ENCODE results near the gene HINFP.
A peak's percentile ranks its signal among the peaks of the same experiment; 100 is the strongest.
"Not testable (repeated sequence)": the region's sequence is repeated elsewhere in the genome, so short reads cannot be mapped to it uniquely, and the experiment has no call there.

The HINFP gene

GRCh38 chr11:119100246-119100970 lies 21.0 kb upstream of the HINFP start:
- FAIRE-seq = peak; percentile 59

GRCh38 chr11:119100994-119101758 lies 20.2 kb upstream of the HINFP start:
- no peak for FAIRE-seq

GRCh38 chr11:119101759-119102423 lies 19.5 kb upstream of the HINFP start, which contains the start of gene DPAGT1:
Gene DPAGT1 (minus strand): TSS chr11:119101853. CDS start chr11:119101655, 198 bp downstream.
- peak; percentile 74 for FAIRE-seq

GRCh38 chr11:119103161-119103664 lies 18.2 kb upstream of the HINFP start:
- not testable (repeated sequence) for FAIRE-seq

- no peak for FAIRE-seq
These were observed 17.6 kb upstream of the HINFP start for GRCh38 chr11:119103793-119104192.

GRCh38 chr11:119106564-119107537 lies 14.5 kb upstream of the HINFP start, which contains the start of gene C2CD2L:
Gene C2CD2L (plus strand): TSS chr11:119107344. CDS start chr11:119107742, 398 bp downstream.
- no peak for FAIRE-seq

- no peak for FAIRE-seq
These were observed 13.7 kb upstream of the HINFP start for GRCh38 chr11:119107538-119108145.

- FAIRE-seq = no peak
These were observed 13.1 kb upstream of the HINFP start for GRCh38 chr11:119108146-119108856.

- no peak for FAIRE-seq
These were observed 12.5 kb upstream of the HINFP start for GRCh38 chr11:119108857-119109221.

- no peak for FAIRE-seq
These were observed 11.5 kb upstream of the HINFP start for GRCh38 chr11:119109843-119110242.

- FAIRE-seq = no peak
These were observed 10.9 kb upstream of the HINFP start for GRCh38 chr11:119110439-119110838.

- no peak for FAIRE-seq
These were observed 9.9 kb upstream of the HINFP start for GRCh38 chr11:119111361-119111925.

- no peak for FAIRE-seq
These were observed 8.9 kb upstream of the HINFP start for GRCh38 chr11:119112314-119113020.

- FAIRE-seq = no peak
These were observed 7.7 kb upstream of the HINFP start for GRCh38 chr11:119113716-119114115.

- no peak for FAIRE-seq
These were observed 7.0 kb upstream of the HINFP start for GRCh38 chr11:119114351-119114750.

GRCh38 chr11:119115484-119116234 lies 5.7 kb upstream of the HINFP start:
- no peak for FAIRE-seq

GRCh38 chr11:119116235-119116594 lies 5.2 kb upstream of the HINFP start:
- FAIRE-seq = no peak

- FAIRE-seq = no peak
These were observed 4.8 kb upstream of the HINFP start for GRCh38 chr11:119116601-119117000.

GRCh38 chr11:119117004-119117706 lies 4.2 kb upstream of the HINFP start:
- FAIRE-seq = no peak

All from TTC549 (cell line).